Suprapubic skin (tissue), 4 donors: Measurements from ENCODE around the gene ATP5F1B.

Experiments
- EP300 ChIP-seq: sonication (generic); formaldehyde crosslinking; IDR thresholded peaks from one replicate; pipeline ENCODE4 v1.6.1; 2017; ENCODE audit warnings: antibody characterized with exemption
- POLR2A ChIP-seq, 2 donors: fragments of 450-650 bp; IDR thresholded peaks; one replicate each; pipeline ENCODE4 v1.6.1; 2017; ENCODE audit warnings: antibody characterized with exemption in 2 of 2, mild to moderate bottlenecking in 2 of 2, moderate library complexity in 2 of 2
- POLR2AphosphoS5 ChIP-seq, 3 donors: sonication (generic); formaldehyde crosslinking; IDR thresholded peaks; one replicate each; pipeline ENCODE4 v1.6.1; 2017; ENCODE audit warnings: antibody characterized with exemption in 3 of 3
- TF ChIP-seq, protein P1 (sequence below), 2 donors: fragments of 200-600 bp in 1 of 2; fragments of 450-650 bp in 1 of 2; sonication (generic) in 1 of 2; IDR thresholded peaks; one replicate each; pipeline ENCODE4 v1.5.1; 2016 to 2019; ENCODE audit warnings: antibody characterized with exemption in 2 of 2, mild to moderate bottlenecking in 1 of 2, moderate library complexity in 1 of 2

DNA sequence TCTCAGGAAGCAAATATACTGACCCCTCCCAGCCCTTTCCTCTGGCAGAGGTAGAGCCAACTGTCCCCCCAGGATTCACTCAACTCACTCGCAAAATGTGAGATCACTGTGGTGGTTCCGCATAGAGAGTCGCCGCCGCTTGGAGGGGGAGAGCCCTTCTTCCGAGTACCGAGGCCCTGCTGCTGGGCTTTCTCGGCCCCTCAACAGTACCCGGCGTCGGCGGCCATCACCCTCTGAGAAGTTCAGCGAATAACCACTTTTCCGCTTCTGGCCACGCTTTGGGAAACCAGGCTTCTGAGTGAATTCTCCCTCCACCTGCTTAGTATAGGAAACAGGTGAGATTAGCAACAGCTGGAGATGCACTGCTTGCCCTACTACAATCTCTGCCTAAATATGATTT lies 46.7 kb downstream of the ATP5F1B start:
- TF ChIP-seq, protein P1, sequence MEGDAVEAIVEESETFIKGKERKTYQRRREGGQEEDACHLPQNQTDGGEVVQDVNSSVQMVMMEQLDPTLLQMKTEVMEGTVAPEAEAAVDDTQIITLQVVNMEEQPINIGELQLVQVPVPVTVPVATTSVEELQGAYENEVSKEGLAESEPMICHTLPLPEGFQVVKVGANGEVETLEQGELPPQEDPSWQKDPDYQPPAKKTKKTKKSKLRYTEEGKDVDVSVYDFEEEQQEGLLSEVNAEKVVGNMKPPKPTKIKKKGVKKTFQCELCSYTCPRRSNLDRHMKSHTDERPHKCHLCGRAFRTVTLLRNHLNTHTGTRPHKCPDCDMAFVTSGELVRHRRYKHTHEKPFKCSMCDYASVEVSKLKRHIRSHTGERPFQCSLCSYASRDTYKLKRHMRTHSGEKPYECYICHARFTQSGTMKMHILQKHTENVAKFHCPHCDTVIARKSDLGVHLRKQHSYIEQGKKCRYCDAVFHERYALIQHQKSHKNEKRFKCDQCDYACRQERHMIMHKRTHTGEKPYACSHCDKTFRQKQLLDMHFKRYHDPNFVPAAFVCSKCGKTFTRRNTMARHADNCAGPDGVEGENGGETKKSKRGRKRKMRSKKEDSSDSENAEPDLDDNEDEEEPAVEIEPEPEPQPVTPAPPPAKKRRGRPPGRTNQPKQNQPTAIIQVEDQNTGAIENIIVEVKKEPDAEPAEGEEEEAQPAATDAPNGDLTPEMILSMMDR (IDR thresholded peaks at IDR 0.05) = no peak
- TF ChIP-seq POLR2A (IDR thresholded peaks at IDR 0.05) (no peak), POLR2AphosphoS5 (IDR thresholded peaks at IDR 0.05) (no peak), EP300 (no peak)
